Measurements from ENCODE around the gene TMPRSS6. TPM values are rescaled to one million over a fixed set of nuclear protein-coding genes. Genes with fewer than 3 reads are reported as not detected.
A peak's percentile ranks its signal among the peaks of the same experiment; 100 is the strongest.

Gene TMPRSS6
- total RNA-seq, 1 donor from 2014 or later = not detected

- DNase-seq = no peak
Measured at GRCh38 chr22:37064553-37064952, 45.0 kb downstream of the TMPRSS6 start.

- DNase-seq = peak; percentile 40
Measured at GRCh38 chr22:37063431-37064420, 45.8 kb downstream of the TMPRSS6 start.

GRCh38 chr22:37062702-37063381 is 46.7 kb downstream of the TMPRSS6 start:
- no peak for DNase-seq

- DNase-seq = no peak
Measured at GRCh38 chr22:37062376-37062675, 47.2 kb downstream of the TMPRSS6 start.

- DNase-seq = no peak
Measured at GRCh38 chr22:37061611-37062375, 47.7 kb downstream of the TMPRSS6 start.

GRCh38 chr22:37060801-37061610 is 48.5 kb downstream of the TMPRSS6 start:
- DNase-seq = no peak

GRCh38 chr22:37059876-37060449 is 49.5 kb downstream of the TMPRSS6 start:
- no peak for DNase-seq

GRCh38 chr22:37058917-37059701 is 50.4 kb downstream of the TMPRSS6 start:
- no peak for DNase-seq

- no peak for DNase-seq
Measured at GRCh38 chr22:37057796-37058510, 51.6 kb downstream of the TMPRSS6 start.

- no peak for DNase-seq
Measured at GRCh38 chr22:37057226-37057625, 52.3 kb downstream of the TMPRSS6 start.

- no peak for DNase-seq
Measured at GRCh38 chr22:37056246-37056645, 53.3 kb downstream of the TMPRSS6 start.

GRCh38 chr22:37054600-37055365 is 54.7 kb downstream of the TMPRSS6 start:
- no peak for DNase-seq

GRCh38 chr22:37054056-37054395 is 55.5 kb downstream of the TMPRSS6 start:
- peak; percentile 41 for DNase-seq

GRCh38 chr22:37053310-37054055 is 56.0 kb downstream of the TMPRSS6 start:
- peak; percentile 35 for DNase-seq

GRCh38 chr22:37052386-37053309 is 56.9 kb downstream of the TMPRSS6 start:
- no peak for DNase-seq

- DNase-seq = peak; percentile 81
Measured at GRCh38 chr22:37051391-37052385, 57.8 kb downstream of the TMPRSS6 start, which contains the start of gene KCTD17. KCTD17 (plus strand) TSS chr22:37051742; CDS start chr22:37051761, 19 bp downstream.
